GM12878 (cell line): Measurements from ENCODE around the gene ZBED4. TPM values are rescaled to one million over a fixed set of nuclear protein-coding genes. Genes with fewer than 3 reads are reported as not detected.

Experiments used
- ATF7 ChIP-seq: fragments of 450-650 bp; IDR thresholded peaks from 2 replicates; pipeline ENCODE4 v1.6.1; 2016; ENCODE audit warnings: low read depth, mild to moderate bottlenecking
- BACH1 ChIP-seq: fragments of 450-650 bp; IDR thresholded peaks from 2 replicates; pipeline ENCODE4 v1.6.1; 2017; ENCODE audit warnings: mild to moderate bottlenecking, borderline replicate concordance
- CBFB ChIP-seq: IDR thresholded peaks from 2 replicates; pipeline ENCODE4 v1.6.1; 2016; ENCODE audit warnings: antibody characterized with exemption, low read depth
- CEBPB ChIP-seq, 2 experiments: fragments of 150-350 bp in 1 of 2; IDR thresholded peaks; 2 replicates each; pipeline ENCODE4 v1.6.1; 2012 to 2014; ENCODE audit warnings: low read depth in 2 of 2, low read length in 2 of 2, borderline replicate concordance in 1 of 2, inconsistent platforms in 1 of 2
- CREB1 ChIP-seq: IDR thresholded peaks from 2 replicates; pipeline ENCODE4 v1.6.1; 2012; ENCODE audit warnings: low read depth, mild to moderate bottlenecking, inconsistent platforms
- EGR1 ChIP-seq, 2 experiments: IDR thresholded peaks; 1 replicate in 1 of 2; 2 replicates in 1 of 2; pipeline ENCODE4 v1.6.1; 2011 to 2012; ENCODE audit warnings: low read depth in 2 of 2, low read length in 2 of 2, borderline replicate concordance in 1 of 2, mild to moderate bottlenecking in 1 of 2, moderate library complexity in 1 of 2
- IKZF1 ChIP-seq: fragments of 450-650 bp; conservative IDR thresholded peaks from 2 replicates; pipeline ENCODE4 v1.6.1; 2017; ENCODE audit warnings: antibody characterized with exemption, mild to moderate bottlenecking
- KAT2A ChIP-seq: conservative IDR thresholded peaks from 2 replicates; pipeline ENCODE4 v1.6.1; 2011; ENCODE audit warnings: low read depth, low read length; ENCODE audit not compliant: control insufficient read depth
- KLF5 ChIP-seq: fragments of 450-650 bp; IDR thresholded peaks from 2 replicates; pipeline ENCODE4 v1.6.1; 2014; ENCODE audit warnings: mild to moderate bottlenecking; ENCODE audit not compliant: partially characterized antibody
- MYB ChIP-seq: fragments of 150-350 bp; IDR thresholded peaks from 2 replicates; pipeline ENCODE4 v1.6.1; 2014; ENCODE audit warnings: mild to moderate bottlenecking, low read depth, low read length, borderline replicate concordance
- NR2C1 ChIP-seq: fragments of 450-650 bp; IDR thresholded peaks from 2 replicates; pipeline ENCODE4 v1.6.1; 2017; ENCODE audit warnings: antibody characterized with exemption, mild to moderate bottlenecking, moderate library complexity
- NR2C2 ChIP-seq: IDR thresholded peaks from 2 replicates; pipeline ENCODE4 v1.6.1; 2011; ENCODE audit warnings: borderline replicate concordance, low read depth; ENCODE audit not compliant: control insufficient read depth, insufficient read length
- PAX8 ChIP-seq: fragments of 450-650 bp; IDR thresholded peaks from 2 replicates; pipeline ENCODE4 v1.6.1; 2017; ENCODE audit warnings: mild to moderate bottlenecking, moderate library complexity
- PML ChIP-seq: IDR thresholded peaks from 2 replicates; pipeline ENCODE4 v1.6.1; 2012; ENCODE audit warnings: low read length, inconsistent platforms
- POU2F2 ChIP-seq: IDR thresholded peaks from 3 replicates; pipeline ENCODE4 v1.6.1; 2011; ENCODE audit warnings: low read depth, mild to moderate bottlenecking, low read length, borderline replicate concordance
- RAD51 ChIP-seq: fragments of 450-650 bp; IDR thresholded peaks from 2 replicates; pipeline ENCODE4 v1.6.1; 2016; ENCODE audit warnings: moderate library complexity, mild to moderate bottlenecking, inconsistent platforms
- SIX5 ChIP-seq: IDR thresholded peaks from 2 replicates; pipeline ENCODE4 v1.6.1; 2011; ENCODE audit warnings: mild to moderate bottlenecking, low read depth, low read length, moderate library complexity; ENCODE audit not compliant: severe bottlenecking
- SMAD5 ChIP-seq: IDR thresholded peaks from 2 replicates; pipeline ENCODE4 v1.6.1; 2016; ENCODE audit warnings: antibody characterized with exemption, low read depth
- TCF12 ChIP-seq: IDR thresholded peaks from 2 replicates; pipeline ENCODE4 v1.6.1; 2011; ENCODE audit warnings: low read depth, mild to moderate bottlenecking, low read length
- YY1 ChIP-seq: IDR thresholded peaks from 2 replicates; pipeline ENCODE4 v1.6.1; 2011; ENCODE audit warnings: low read depth, mild to moderate bottlenecking, low read length
- ZNF24 ChIP-seq: fragments of 450-650 bp; IDR thresholded peaks from 2 replicates; pipeline ENCODE4 v1.6.1; 2017; ENCODE audit warnings: antibody characterized with exemption, mild to moderate bottlenecking
- polyA plus RNA-seq, 11 experiments: library from polyadenylated mRNA; depleted of rRNA in 4 of 11; unstranded in 6 of 11; stranded (reverse) in 5 of 11; fragments of >200 nt; fragmentation: Nextera tagmentation in 4 of 11; fragmentation: Illumina TruSeq in 1 of 11; extraction: Ambion mirVana in 4 of 11; extraction: Trizol in 1 of 11; gene quantifications; 1 replicate in 1 of 11; 2 replicates in 10 of 11; pipeline versions ENCODE4 v1.2.1 to v1.2.3, GENCODE V29; 2011 to 2016; ENCODE audit warnings: inconsistent platforms in 2 of 11, missing spikeins in 2 of 11, low read depth in 1 of 11
- total RNA-seq, 4 experiments: library from RNA; depleted of rRNA in 3 of 4; stranded (reverse); fragments of >200 nt in 3 of 4; fragmentation: Illumina TruSeq in 1 of 4; extraction: Trizol in 1 of 4; gene quantifications; 2 replicates each; pipeline versions ENCODE4 v1.2.1 to v1.2.3, GENCODE V29; 2013 to 2021
- TF ChIP-seq, protein P1 (sequence below): fragments of 450-650 bp; IDR thresholded peaks from 2 replicates; pipeline ENCODE4 v1.6.1; 2017; ENCODE audit warnings: low read depth, mild to moderate bottlenecking, moderate library complexity
- TF ChIP-seq, protein P2 (sequence below): IDR thresholded peaks from 2 replicates; pipeline ENCODE4 v1.6.1; 2011; ENCODE audit warnings: borderline replicate concordance, low read depth, mild to moderate bottlenecking, moderate library complexity, low read length; ENCODE audit not compliant: insufficient read depth, poor library complexity, severe bottlenecking
- TF ChIP-seq, protein P3 (sequence below): fragments of 450-650 bp; IDR thresholded peaks from 2 replicates; pipeline ENCODE4 v1.6.1; 2014; ENCODE audit warnings: mild to moderate bottlenecking
- TF ChIP-seq, protein P4 (sequence below): IDR thresholded peaks from 2 replicates; pipeline ENCODE4 v1.6.1; 2011; ENCODE audit warnings: mild to moderate bottlenecking, low read depth, low read length, moderate library complexity; ENCODE audit not compliant: insufficient replicate concordance

Gene ZBED4
- total and polyA plus RNA-seq, 10 of the 15 experiments (the other 5 are each of a cell fraction or from before 2014, with no cell fraction given) = 2.3 to 21.6 (median 12.8) TPM

DNA sequence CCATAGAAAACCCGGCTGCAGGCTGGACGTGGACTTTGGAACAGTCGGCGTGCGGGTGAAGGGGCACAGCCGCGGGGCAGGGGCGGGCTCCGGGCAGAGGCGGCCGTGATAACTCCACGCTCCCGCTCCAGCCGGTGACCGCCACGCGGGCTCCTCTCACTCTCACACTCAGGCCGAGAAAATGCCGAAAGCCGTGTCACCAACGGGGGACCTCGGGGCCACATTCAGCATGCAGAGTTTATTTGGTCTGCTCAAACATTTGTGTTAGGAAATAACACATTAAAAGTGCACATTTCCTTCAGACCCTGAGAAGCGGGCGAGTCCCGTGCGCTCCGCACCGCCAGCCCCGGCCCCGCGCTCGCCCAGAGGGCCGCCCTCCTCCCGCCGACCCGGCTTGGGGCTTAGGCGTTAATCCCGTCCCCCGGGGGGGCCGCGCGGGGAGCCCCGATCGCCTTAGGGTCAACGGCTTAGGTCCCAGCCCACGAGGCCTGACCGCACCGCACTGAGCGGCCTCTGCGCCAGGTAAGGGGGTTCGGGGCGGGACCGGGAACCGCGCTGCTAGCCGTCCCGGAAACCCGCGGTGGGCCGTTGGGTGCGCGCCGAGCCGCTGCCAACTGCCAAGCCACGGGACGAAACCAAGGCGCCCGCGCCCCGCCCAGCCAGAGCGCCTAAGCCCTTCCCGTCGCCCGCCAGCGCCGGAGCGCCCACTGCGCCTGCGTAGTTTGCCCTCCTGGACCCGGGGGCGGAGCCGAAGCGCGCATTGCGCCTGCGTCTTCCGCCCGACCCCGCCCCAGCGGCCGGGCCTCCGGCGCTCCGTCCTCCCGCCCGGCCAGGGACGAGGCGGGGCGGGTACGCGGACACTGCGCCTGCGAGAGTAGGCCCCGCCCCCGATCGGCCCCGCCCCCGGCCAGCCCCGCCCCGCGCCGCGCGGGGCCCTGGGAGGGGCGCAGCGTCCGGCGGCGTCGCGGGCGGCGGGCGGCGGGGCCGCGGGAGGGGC is at the start of gene ZBED4 (continued):
- TF ChIP-seq, protein P1, sequence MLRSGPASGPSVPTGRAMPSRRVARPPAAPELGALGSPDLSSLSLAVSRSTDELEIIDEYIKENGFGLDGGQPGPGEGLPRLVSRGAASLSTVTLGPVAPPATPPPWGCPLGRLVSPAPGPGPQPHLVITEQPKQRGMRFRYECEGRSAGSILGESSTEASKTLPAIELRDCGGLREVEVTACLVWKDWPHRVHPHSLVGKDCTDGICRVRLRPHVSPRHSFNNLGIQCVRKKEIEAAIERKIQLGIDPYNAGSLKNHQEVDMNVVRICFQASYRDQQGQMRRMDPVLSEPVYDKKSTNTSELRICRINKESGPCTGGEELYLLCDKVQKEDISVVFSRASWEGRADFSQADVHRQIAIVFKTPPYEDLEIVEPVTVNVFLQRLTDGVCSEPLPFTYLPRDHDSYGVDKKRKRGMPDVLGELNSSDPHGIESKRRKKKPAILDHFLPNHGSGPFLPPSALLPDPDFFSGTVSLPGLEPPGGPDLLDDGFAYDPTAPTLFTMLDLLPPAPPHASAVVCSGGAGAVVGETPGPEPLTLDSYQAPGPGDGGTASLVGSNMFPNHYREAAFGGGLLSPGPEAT = peak; percentile 28; the same call in 1 of the 2 replicates
- no peak for TF ChIP-seq PAX8
- TF ChIP-seq SIX5 = no peak
- no peak for TF ChIP-seq YY1
- no peak for TF ChIP-seq CEBPB (IDR thresholded peaks at IDR 0.05; ENCODE audit: borderline replicate concordance in 1 of 2, low read depth in 2 of 2, low read length in 2 of 2)
- TF ChIP-seq NR2C2 = no peak
- TF ChIP-seq POU2F2 = peak; percentile 41; the same call in 1 of the 3 replicates
- TF ChIP-seq, protein P2, sequence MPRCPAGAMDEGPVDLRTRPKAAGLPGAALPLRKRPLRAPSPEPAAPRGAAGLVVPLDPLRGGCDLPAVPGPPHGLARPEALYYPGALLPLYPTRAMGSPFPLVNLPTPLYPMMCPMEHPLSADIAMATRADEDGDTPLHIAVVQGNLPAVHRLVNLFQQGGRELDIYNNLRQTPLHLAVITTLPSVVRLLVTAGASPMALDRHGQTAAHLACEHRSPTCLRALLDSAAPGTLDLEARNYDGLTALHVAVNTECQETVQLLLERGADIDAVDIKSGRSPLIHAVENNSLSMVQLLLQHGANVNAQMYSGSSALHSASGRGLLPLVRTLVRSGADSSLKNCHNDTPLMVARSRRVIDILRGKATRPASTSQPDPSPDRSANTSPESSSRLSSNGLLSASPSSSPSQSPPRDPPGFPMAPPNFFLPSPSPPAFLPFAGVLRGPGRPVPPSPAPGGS = peak; percentile 52
- TF ChIP-seq RAD51 = no peak
- no peak for TF ChIP-seq CREB1
- peak; percentile 90 for TF ChIP-seq IKZF1
- peak in 1 of 2 experiments; percentile 79; a peak in 2 of 3 replicates for TF ChIP-seq EGR1 (IDR thresholded peaks at IDR 0.05; ENCODE audit: borderline replicate concordance in 1 of 2, low read depth in 2 of 2, low read length in 2 of 2)
- no peak for TF ChIP-seq PML
- no peak for TF ChIP-seq KAT2A
- TF ChIP-seq SMAD5 = no peak
- peak; percentile 94 for TF ChIP-seq MYB
- TF ChIP-seq, protein P3, sequence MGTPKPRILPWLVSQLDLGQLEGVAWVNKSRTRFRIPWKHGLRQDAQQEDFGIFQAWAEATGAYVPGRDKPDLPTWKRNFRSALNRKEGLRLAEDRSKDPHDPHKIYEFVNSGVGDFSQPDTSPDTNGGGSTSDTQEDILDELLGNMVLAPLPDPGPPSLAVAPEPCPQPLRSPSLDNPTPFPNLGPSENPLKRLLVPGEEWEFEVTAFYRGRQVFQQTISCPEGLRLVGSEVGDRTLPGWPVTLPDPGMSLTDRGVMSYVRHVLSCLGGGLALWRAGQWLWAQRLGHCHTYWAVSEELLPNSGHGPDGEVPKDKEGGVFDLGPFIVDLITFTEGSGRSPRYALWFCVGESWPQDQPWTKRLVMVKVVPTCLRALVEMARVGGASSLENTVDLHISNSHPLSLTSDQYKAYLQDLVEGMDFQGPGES = no peak
- no peak for TF ChIP-seq ATF7
- peak; percentile 23 for TF ChIP-seq KLF5
- TF ChIP-seq CBFB = 0 out of 2 replicates have a peak, but pooled peaks have one; percentile 22
- TF ChIP-seq TCF12 = no peak
- peak; percentile 76; the same call in 1 of the 2 replicates for TF ChIP-seq BACH1
- TF ChIP-seq, protein P4, sequence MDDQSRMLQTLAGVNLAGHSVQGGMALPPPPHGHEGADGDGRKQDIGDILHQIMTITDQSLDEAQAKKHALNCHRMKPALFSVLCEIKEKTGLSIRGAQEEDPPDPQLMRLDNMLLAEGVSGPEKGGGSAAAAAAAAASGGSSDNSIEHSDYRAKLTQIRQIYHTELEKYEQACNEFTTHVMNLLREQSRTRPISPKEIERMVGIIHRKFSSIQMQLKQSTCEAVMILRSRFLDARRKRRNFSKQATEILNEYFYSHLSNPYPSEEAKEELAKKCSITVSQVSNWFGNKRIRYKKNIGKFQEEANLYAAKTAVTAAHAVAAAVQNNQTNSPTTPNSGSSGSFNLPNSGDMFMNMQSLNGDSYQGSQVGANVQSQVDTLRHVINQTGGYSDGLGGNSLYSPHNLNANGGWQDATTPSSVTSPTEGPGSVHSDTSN = no peak
- TF ChIP-seq NR2C1 = no peak
- TF ChIP-seq ZNF24 = no peak
